VCaP (cell line): ENCODE results near the gene HES3.

ENCODE experiments used
- H3K27ac ChIP-seq: fragments of 450-650 bp; 2 replicates; pipeline ENCODE4 v1.5.1; 2017
- TF ChIP-seq, protein P1 (sequence below): fragments of 450-650 bp; conservative IDR thresholded peaks from 2 replicates; pipeline ENCODE4 v1.5.1; 2017; ENCODE audit warnings: mild to moderate bottlenecking, moderate library complexity

Gene HES3

DNA sequence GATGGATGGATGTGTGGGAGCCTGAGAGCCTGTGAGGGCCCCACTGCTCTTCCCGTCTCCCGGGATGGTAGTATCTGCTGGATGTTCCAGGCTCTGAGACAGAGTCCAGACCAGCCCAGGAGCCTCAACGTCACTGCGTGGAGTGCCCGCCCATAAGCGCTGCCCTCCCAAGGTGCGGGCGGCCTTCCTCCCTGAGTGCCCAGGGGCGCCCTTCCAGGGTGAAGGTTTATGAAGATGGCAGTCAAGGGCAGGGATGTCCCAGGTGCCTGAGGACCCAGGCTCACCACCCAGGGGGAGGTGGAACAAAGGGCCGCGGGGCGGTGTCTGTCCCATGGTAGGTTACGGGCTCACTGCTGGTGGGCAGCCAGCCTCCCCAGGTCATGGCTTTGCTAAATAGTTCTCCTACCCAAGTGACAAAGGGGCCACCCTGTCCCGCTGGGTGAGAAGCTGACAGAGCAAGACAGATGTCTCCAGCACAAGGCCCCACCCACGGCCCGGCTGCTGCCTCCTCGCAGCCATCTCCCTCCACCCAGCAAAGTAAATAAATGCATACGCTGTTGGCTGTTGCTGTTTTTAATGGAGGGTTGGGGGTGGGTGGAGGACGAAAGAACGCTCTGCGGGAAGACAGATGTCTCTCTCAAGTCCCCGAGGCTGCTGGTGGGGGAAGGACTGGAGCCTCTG is 25.9 kb downstream of the HES3 start:
- H3K27ac ChIP-seq = no peak overlapping the region
- TF ChIP-seq, protein P1, sequence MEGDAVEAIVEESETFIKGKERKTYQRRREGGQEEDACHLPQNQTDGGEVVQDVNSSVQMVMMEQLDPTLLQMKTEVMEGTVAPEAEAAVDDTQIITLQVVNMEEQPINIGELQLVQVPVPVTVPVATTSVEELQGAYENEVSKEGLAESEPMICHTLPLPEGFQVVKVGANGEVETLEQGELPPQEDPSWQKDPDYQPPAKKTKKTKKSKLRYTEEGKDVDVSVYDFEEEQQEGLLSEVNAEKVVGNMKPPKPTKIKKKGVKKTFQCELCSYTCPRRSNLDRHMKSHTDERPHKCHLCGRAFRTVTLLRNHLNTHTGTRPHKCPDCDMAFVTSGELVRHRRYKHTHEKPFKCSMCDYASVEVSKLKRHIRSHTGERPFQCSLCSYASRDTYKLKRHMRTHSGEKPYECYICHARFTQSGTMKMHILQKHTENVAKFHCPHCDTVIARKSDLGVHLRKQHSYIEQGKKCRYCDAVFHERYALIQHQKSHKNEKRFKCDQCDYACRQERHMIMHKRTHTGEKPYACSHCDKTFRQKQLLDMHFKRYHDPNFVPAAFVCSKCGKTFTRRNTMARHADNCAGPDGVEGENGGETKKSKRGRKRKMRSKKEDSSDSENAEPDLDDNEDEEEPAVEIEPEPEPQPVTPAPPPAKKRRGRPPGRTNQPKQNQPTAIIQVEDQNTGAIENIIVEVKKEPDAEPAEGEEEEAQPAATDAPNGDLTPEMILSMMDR = no peak

DNA sequence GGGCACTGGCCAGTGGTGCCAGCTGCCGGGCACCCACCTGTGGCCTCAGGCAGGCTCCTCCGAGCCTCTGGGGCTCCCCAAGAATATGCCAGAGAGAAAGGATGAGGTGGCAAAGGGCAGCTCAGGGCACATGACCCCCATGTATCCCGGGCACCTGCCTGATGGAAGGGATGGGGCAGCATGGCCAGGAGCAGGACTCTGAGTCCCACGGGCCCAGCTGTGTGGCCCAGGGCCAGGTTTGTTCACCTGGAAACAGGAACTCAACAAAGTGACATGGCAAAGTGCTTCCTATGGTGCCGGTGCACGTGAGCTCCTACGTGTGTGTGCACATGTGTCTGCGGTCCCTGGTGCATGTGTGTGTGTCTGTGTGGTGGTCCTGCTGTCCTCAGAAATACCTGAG is 26.4 kb downstream of the HES3 start:
- no peak overlapping the region for H3K27ac ChIP-seq
- TF ChIP-seq, protein P1 = no peak

DNA sequence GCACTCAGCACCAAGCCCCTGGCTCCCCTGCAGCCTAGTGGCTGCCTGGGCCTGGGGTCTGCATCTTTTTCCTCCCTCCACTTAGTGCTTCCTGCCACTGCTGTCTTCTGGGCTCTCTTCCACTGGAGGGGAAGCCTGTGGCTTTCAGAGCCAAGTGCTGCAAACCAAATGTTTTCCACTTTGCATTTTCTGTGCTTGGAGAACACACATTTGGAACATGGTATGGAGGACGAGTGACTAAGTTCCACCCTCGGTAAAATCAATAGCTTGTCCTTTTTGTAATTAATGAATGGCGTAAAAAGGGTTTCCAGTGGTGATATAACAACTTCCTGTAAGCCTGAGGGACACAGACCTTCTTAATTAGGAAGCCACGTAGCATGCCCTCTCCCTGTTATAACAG is 27.0 kb downstream of the HES3 start:
- no peak overlapping the region for H3K27ac ChIP-seq
- TF ChIP-seq, protein P1 = no peak

DNA sequence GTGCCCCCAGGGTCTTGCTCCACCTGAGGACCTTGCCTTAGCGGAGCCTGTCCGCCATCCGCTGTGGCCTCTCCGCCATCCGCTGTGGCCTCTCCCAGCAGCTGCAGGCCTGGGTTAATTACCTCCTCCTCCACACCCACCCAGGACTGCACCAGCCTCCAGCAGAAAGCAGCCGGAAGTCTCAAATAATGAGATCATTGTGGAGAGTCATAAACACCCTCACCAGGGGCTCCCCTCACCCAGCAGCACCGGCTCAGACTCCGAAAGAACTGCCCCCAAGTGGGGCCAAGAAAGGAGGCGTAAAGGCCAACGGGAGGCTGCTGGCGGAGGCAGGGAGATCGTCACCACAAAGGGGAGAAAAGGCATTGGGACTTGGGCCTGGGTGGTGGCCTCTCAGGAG is 27.6 kb downstream of the HES3 start:
- H3K27ac ChIP-seq = no peak overlapping the region
- TF ChIP-seq, protein P1 = no peak

DNA sequence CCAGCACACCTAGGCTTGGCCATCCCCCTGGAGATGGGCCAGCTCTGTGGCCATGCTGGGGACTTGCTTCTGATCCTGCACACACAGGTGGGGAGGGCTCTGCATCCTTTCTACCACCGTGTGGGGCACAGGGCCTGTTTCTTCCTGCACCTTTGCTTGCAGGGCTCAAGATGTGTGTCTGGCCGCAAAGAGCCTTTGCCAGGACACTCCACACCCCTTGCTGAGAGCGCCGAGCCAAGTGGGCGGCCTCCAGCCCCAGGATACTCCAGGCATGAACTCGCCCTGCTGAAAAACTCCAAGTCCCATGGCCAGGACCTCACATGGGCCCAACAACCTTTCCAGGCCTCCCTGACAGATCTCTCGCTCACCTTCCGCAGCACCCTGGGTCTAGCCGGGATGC is 28.5 kb downstream of the HES3 start:
- TF ChIP-seq, protein P1 = no peak
- H3K27ac ChIP-seq = no peak overlapping the region

DNA sequence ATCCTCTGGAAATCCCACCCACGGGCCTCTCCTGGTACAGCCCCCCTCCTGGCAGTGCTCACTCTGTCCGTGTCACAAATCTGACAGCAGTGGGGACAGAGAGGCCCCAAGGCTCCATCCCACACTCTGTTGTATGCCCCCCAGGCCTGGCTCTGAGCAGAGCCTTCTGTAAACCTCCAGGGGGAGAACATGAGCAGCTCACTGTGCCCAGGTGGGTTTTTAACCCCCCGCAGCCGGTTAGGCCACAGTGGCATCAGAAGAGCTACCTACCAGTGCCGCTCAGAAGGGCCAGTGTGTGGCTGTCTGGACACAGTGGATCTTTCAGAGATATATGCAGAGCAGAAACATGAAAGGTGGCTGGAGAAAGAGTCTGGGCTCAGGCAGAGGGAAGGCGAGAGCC is 28.9 kb downstream of the HES3 start:
- TF ChIP-seq, protein P1 = no peak; the same call in 1 of the 2 replicates
- H3K27ac ChIP-seq = no peak overlapping the region

DNA sequence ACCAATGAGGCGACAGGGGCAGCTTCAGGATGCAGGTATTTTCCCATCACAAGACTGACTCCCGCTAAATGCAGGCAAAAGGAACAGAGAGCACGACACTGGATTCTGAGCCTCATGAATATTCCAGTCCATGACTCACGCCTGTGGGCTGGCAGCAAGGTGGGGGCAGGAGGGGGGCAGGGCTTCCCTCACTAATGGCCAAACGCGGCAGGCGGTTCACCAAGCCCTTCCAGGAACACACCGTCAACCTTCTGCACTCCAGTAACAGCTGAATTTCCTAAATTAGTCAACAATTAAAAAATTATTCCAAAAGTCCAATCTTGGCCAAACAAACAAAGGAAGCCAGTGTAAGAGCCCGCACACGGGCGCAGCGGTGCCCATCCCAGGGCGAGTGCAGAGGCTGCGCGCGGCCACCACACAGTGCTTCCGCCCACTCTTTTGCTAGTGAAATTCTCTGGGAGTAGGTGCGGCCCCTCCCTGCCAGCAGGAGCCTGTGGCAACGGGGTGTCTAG is 29.5 kb downstream of the HES3 start:
- no peak overlapping the region for H3K27ac ChIP-seq
- TF ChIP-seq, protein P1 = no peak
